ENCODE results near the gene ZNF778. TPM values are rescaled to one million over a fixed set of nuclear protein-coding genes. Genes with fewer than 3 reads are reported as not detected.
A peak's percentile ranks its signal among the peaks of the same experiment; 100 is the strongest.

Gene ZNF778
- total and polyA plus RNA-seq, 2 of the 13 experiments (the other 11 are each of a cell fraction or from before 2014, with no cell fraction given): 3.8 to 7.2 TPM

DNA sequence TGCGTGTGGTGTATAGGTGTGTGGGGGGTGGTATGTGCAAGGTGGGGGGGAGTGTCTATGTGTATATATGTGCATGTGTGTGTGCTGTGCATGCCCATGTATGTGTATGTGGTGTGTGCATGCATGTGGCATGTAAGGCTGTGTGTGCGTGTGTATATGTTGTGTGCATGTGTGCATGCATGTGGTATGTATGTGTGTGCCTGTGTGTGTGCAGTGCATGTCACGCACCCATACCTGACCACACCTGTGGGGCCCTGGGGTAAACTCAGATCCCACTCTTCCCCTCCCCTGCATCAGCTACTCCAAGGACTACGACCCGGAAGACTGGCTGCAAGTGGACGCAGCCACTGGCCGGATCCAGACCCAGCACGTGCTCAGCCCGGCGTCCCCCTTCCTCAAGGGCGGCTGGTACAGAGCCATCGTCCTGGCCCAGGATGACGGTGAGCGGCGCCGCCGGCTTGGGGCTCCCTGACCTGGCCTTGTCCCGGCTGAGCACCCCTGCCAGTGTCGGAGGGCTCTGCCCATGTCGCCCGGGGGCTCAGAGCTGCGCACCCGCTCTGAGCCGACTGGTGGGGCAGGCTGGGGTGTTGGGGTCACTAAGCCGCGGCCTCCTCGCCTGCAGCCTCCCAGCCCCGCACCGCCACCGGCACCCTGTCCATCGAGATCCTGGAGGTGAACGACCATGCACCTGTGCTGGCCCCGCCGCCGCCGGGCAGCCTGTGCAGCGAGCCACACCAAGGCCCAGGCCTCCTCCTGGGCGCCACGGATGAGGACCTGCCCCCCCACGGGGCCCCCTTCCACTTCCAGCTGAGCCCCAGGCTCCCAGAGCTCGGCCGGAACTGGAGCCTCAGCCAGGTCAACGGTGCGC lies 26.2 kb upstream of the ZNF778 start (continued):
- TF ChIP-seq, protein P1, sequence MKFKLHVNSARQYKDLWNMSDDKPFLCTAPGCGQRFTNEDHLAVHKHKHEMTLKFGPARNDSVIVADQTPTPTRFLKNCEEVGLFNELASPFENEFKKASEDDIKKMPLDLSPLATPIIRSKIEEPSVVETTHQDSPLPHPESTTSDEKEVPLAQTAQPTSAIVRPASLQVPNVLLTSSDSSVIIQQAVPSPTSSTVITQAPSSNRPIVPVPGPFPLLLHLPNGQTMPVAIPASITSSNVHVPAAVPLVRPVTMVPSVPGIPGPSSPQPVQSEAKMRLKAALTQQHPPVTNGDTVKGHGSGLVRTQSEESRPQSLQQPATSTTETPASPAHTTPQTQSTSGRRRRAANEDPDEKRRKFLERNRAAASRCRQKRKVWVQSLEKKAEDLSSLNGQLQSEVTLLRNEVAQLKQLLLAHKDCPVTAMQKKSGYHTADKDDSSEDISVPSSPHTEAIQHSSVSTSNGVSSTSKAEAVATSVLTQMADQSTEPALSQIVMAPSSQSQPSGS (CRISPR knock-in tag; IDR thresholded peaks at IDR 0.05): no peak; the same call in 1 of the 2 replicates
- TF ChIP-seq, protein P2, sequence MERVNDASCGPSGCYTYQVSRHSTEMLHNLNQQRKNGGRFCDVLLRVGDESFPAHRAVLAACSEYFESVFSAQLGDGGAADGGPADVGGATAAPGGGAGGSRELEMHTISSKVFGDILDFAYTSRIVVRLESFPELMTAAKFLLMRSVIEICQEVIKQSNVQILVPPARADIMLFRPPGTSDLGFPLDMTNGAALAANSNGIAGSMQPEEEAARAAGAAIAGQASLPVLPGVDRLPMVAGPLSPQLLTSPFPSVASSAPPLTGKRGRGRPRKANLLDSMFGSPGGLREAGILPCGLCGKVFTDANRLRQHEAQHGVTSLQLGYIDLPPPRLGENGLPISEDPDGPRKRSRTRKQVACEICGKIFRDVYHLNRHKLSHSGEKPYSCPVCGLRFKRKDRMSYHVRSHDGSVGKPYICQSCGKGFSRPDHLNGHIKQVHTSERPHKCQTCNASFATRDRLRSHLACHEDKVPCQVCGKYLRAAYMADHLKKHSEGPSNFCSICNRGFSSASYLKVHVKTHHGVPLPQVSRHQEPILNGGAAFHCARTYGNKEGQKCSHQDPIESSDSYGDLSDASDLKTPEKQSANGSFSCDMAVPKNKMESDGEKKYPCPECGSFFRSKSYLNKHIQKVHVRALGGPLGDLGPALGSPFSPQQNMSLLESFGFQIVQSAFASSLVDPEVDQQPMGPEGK (CRISPR knock-in tag; IDR thresholded peaks at IDR 0.05): peak; percentile 84
- TF ChIP-seq, protein P3, sequence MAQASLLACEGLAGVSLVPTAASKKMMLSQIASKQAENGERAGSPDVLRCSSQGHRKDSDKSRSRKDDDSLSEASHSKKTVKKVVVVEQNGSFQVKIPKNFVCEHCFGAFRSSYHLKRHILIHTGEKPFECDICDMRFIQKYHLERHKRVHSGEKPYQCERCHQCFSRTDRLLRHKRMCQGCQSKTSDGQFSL (CRISPR knock-in tag; IDR thresholded peaks at IDR 0.05): peak; percentile 94
- TF ChIP-seq KMT2A (CRISPR knock-in tag; IDR thresholded peaks at IDR 0.05) (peak; percentile 65; the same call in 1 of the 2 replicates), SETDB1 (CRISPR knock-in tag; IDR thresholded peaks at IDR 0.05; ENCODE audit: borderline replicate concordance) (no peak), STAG1 (CRISPR knock-in tag; IDR thresholded peaks at IDR 0.05) (no peak), ZNF468 (CRISPR knock-in tag; IDR thresholded peaks at IDR 0.05) (peak; percentile 32; the same call in 1 of the 2 replicates), NCOA2 (CRISPR knock-in tag; IDR thresholded peaks at IDR 0.05) (peak; percentile 41; the same call in 1 of the 2 replicates), NFATC3 (CRISPR knock-in tag; IDR thresholded peaks at IDR 0.05) (no peak), HDAC1 (CRISPR knock-in tag; IDR thresholded peaks at IDR 0.05) (peak; percentile 75)
- TF ChIP-seq, protein P4, sequence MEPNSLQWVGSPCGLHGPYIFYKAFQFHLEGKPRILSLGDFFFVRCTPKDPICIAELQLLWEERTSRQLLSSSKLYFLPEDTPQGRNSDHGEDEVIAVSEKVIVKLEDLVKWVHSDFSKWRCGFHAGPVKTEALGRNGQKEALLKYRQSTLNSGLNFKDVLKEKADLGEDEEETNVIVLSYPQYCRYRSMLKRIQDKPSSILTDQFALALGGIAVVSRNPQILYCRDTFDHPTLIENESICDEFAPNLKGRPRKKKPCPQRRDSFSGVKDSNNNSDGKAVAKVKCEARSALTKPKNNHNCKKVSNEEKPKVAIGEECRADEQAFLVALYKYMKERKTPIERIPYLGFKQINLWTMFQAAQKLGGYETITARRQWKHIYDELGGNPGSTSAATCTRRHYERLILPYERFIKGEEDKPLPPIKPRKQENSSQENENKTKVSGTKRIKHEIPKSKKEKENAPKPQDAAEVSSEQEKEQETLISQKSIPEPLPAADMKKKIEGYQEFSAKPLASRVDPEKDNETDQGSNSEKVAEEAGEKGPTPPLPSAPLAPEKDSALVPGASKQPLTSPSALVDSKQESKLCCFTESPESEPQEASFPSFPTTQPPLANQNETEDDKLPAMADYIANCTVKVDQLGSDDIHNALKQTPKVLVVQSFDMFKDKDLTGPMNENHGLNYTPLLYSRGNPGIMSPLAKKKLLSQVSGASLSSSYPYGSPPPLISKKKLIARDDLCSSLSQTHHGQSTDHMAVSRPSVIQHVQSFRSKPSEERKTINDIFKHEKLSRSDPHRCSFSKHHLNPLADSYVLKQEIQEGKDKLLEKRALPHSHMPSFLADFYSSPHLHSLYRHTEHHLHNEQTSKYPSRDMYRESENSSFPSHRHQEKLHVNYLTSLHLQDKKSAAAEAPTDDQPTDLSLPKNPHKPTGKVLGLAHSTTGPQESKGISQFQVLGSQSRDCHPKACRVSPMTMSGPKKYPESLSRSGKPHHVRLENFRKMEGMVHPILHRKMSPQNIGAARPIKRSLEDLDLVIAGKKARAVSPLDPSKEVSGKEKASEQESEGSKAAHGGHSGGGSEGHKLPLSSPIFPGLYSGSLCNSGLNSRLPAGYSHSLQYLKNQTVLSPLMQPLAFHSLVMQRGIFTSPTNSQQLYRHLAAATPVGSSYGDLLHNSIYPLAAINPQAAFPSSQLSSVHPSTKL (CRISPR knock-in tag; IDR thresholded peaks at IDR 0.05): no peak
- TF ChIP-seq, protein P5, sequence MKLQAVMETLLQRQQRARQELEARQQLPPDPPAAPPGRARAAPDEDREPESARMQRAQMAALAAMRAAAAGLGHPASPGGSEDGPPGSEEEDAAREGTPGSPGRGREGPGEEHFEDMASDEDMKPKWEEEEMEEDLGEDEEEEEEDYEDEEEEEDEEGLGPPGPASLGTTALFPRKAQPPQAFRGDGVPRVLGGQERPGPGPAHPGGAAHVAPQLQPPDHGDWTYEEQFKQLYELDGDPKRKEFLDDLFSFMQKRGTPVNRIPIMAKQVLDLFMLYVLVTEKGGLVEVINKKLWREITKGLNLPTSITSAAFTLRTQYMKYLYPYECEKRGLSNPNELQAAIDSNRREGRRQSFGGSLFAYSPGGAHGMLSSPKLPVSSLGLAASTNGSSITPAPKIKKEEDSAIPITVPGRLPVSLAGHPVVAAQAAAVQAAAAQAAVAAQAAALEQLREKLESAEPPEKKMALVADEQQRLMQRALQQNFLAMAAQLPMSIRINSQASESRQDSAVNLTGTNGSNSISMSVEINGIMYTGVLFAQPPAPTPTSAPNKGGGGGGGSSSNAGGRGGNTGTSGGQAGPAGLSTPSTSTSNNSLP (IDR thresholded peaks at IDR 0.05; ENCODE audit: low read depth, low read length): no peak
- TF ChIP-seq, protein P6, sequence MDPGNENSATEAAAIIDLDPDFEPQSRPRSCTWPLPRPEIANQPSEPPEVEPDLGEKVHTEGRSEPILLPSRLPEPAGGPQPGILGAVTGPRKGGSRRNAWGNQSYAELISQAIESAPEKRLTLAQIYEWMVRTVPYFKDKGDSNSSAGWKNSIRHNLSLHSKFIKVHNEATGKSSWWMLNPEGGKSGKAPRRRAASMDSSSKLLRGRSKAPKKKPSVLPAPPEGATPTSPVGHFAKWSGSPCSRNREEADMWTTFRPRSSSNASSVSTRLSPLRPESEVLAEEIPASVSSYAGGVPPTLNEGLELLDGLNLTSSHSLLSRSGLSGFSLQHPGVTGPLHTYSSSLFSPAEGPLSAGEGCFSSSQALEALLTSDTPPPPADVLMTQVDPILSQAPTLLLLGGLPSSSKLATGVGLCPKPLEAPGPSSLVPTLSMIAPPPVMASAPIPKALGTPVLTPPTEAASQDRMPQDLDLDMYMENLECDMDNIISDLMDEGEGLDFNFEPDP (CRISPR knock-in tag; conservative IDR thresholded peaks at IDR 0.05): no peak

Measured in HepG2 (cell line).